Lower lobe of right lung (tissue), 2 donors: ENCODE measurements around the gene C1R. TPM values are rescaled to one million over a fixed set of nuclear protein-coding genes. Genes with fewer than 3 reads are reported as not detected.

Source experiments
- ATAC-seq, 2 donors: fragments of 200-7000 bp; cut with Tn5 transposase; one replicate each; pipeline ENCODE4 v1.9.1; 2020 to 2022; ENCODE audit warnings: mild to moderate bottlenecking in 2 of 2, moderate library complexity in 2 of 2
- DNase-seq: peaks from one replicate; pipeline ENCODE4 v3.0.0-alpha.2; 2020
- H3K27ac ChIP-seq: fragments of 200-600 bp; one replicate; pipeline ENCODE4 v1.8.0; 2022
- H3K27me3 ChIP-seq: fragments of 200-600 bp; one replicate; pipeline ENCODE4 v1.8.0; 2022; ENCODE audit warnings: low read depth
- H3K36me3 ChIP-seq: fragments of 200-600 bp; one replicate; pipeline ENCODE4 v1.8.0; 2022; ENCODE audit warnings: mild to moderate bottlenecking
- H3K4me1 ChIP-seq: fragments of 200-600 bp; one replicate; pipeline ENCODE4 v1.8.0; 2022
- H3K4me3 ChIP-seq: fragments of 200-600 bp; one replicate; pipeline ENCODE4 v1.8.0; 2022; ENCODE audit warnings: mild to moderate bottlenecking
- H3K9me3 ChIP-seq: fragments of 200-600 bp; one replicate; pipeline ENCODE4 v1.8.0; 2022
- CTCF ChIP-seq: fragments of 200-600 bp; IDR thresholded peaks from one replicate; pipeline ENCODE4 v1.8.0; 2022; ENCODE audit warnings: antibody characterized with exemption, mild to moderate bottlenecking
- intact Hi-C: fragments of 100-400 bp; cut with DNase I; formaldehyde crosslinking; loops from one replicate; pipeline ENCODE4 v1.11.0; 2022
- total RNA-seq: library from RNA; stranded (reverse); fragmentation: NEBNext Ultra II Directional; extraction: Animal tissue kit (Norgen Biotek cat#: 25700); gene quantifications from one replicate; pipeline ENCODE4 v1.2.1, GENCODE V29; 2021
- donor health status: DM: no; HTN: yes; CAD: no; lungs with severe emphysema.

C1R gene
- total RNA-seq, 1 donor from 2014 or later: 373 TPM

DNA sequence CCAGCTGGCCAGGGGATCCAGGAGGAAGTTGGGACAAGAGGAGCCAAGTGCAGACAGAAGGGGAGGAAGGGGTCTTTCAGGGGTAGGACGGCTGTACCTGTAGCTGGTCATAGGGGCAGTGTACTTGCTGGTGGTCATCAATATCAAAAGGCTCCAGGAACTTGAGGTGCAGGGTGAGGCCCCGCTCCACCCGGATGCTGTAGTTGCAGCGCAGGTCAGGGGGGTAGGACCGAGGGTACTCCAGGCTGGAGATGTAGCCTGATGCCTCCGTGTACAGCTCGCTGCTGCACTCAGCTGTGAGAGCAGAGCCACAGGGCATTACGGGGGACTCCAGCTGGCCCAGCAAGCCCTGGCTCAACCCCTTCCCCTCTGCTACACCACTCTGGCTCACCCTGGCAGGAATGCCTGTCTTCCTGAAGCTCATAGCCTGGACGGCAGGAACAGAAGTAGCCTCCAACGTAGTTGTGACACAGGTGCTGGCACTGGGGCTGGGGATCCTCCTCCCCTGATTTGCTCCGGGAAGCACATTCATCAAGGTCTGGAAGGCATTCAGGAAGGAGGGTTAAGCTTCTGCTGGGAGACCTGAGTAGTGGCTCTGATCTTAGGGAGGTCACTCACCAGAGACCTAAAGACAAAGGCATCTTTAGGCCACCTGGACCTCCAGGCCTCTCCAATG is 2.9 kb downstream of the C1R start:
- Histone ChIP-seq H3K27ac (peak overlapping the region; percentile 78), H3K27me3 (no peaks in the 10 kb centered on the region), H3K36me3 (peaks cover 25% of the 10 kb centered on the region), H3K4me1 (peaks cover 7% of the 10 kb centered on the region), H3K4me3 (peak overlapping the region; percentile 65), H3K9me3 (no peaks in the 10 kb centered on the region)
- no peak for ATAC-seq
- no peak for DNase-seq
- intact Hi-C loops: no loop called here
- TF ChIP-seq CTCF: no peak

DNA sequence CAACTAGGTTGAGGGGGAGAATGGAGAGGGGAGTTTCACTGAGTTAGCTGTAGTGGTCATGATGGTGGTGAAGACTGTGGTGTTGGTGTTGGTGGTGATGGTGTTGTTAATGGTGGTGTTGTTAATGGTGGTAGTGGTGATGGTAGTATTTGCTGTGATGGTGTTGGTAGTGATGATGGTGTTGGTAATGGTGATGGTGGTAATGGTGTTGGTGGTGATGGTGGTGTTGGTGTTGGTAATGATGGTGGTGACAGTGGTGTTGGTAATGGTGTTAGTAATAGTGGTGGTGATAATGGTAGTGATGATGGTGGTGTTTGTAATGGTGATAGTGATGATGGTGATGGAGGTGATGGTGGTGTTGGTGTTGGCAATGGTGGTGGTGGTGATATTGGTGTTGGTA is 9.1 kb downstream of the C1R start:
- intact Hi-C loops: no loop called here
- no peak for TF ChIP-seq CTCF
- Histone ChIP-seq H3K4me3 (no peak overlapping the region), H3K36me3 (peaks cover 38% of the 10 kb centered on the region), H3K27ac (no peak overlapping the region), H3K4me1 (peaks cover 9% of the 10 kb centered on the region), H3K27me3 (no peaks in the 10 kb centered on the region), H3K9me3 (no peaks in the 10 kb centered on the region)
- ATAC-seq (no peak), DNase-seq (no peak)

DNA sequence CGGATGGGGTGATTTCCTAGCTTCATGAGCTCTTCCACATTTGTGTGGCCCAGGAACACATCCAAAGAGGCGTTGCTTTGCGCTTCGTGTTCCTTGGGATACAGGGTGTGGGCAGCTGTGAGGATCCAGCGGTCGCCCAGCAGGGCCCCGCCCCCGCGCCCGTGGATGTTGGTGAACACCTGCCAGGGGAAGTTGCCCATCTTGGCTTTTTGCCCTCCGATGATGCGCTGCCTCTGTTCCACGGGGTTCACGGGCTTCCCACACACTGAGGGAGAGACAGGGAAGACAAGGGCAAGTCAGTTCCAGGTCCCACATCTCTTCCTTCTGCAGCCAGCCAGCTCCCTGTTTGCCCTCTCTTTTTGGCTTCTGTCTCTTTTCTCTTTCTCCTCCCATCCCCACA is 11.2 kb downstream of the C1R start:
- intact Hi-C loops: no loop called here
- ATAC-seq (peak in 1 of 2 donors; percentile 13), DNase-seq (no peak)
- H3K4me3 ChIP-seq: no peak overlapping the region
- peaks cover 25% of the 10 kb centered on the region for H3K36me3 ChIP-seq
- H3K9me3 ChIP-seq: no peaks in the 10 kb centered on the region
- no peak overlapping the region for H3K27ac ChIP-seq
- H3K27me3 ChIP-seq: no peaks in the 10 kb centered on the region
- H3K4me1 ChIP-seq: peaks cover 9% of the 10 kb centered on the region
- TF ChIP-seq CTCF: no peak

GRCh38 chr12:7079826-7080125 is 12.5 kb downstream of the C1R start:
- intact Hi-C loops: no loop called here
- H3K4me3 ChIP-seq: no peak overlapping the region
- ATAC-seq (peak; percentile 30 to 48), DNase-seq (no peak)
- TF ChIP-seq CTCF: no peak
- peaks cover 25% of the 10 kb centered on the region for H3K36me3 ChIP-seq
- H3K4me1 ChIP-seq: peaks cover 9% of the 10 kb centered on the region
- peak overlapping the region; percentile 73 for H3K27ac ChIP-seq
- H3K9me3 ChIP-seq: no peaks in the 10 kb centered on the region
- H3K27me3 ChIP-seq: no peaks in the 10 kb centered on the region

GRCh38 chr12:7078163-7078562 is 14.1 kb downstream of the C1R start:
- Histone ChIP-seq H3K4me3 (no peak overlapping the region), H3K27me3 (no peaks in the 10 kb centered on the region), H3K36me3 (peaks cover 25% of the 10 kb centered on the region), H3K9me3 (no peaks in the 10 kb centered on the region), H3K4me1 (peaks cover 9% of the 10 kb centered on the region), H3K27ac (no peak overlapping the region)
- TF ChIP-seq CTCF: no peak
- ATAC-seq: no peak
- DNase-seq: no peak
- intact Hi-C loops: no loop called here
